ENCODE measurements around the gene CC2D2A.
A peak's percentile ranks its signal among the peaks of the same experiment; 100 is the strongest.
"Not testable (repeated sequence)": the region's sequence is repeated elsewhere in the genome, so short reads cannot be mapped to it uniquely, and the experiment has no call there.

Gene CC2D2A

DNA sequence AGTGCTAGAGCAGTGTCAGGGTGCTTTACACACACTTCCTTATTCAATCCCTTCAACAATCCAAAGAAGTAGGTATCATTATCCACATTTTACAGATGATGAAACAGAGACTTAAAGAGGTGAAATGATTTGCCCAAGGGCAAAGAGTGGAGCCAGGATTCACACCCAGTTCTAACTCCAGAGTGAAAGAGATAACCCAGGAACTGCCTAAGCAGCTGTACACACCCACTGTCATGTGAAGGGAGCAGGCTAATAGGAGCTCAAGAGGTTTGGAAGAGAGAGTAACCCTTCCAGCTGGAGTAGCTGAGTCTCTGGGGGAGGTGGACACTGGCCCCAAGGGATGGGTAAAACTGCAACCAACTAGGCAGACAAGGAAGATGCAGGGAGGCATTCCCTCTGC is 92.9 kb downstream of the CC2D2A start:
- no peak for DNase-seq

GRCh38 chr4:15563871-15564270 is 94.2 kb downstream of the CC2D2A start:
- DNase-seq: no peak

DNA sequence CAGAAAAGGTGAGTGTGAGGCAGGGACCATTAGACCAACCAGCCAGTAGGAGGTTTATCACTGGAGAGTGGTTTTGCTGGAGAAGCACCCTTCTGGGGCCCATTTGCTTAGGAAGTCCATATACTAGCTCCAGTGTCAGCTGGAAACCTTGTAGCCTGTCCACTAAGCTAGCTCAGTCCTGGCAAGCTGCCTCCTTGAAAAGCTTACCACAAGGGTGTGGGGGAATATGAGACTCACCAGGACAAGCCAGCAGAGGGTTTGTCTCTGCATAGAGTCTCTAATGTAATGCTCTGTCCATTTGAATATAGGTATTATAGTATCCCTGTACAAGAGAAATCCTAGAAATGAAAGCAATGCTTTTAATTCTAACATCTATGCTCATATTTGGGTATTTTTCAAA is 99.1 kb downstream of the CC2D2A start:
- no peak for DNase-seq

DNA sequence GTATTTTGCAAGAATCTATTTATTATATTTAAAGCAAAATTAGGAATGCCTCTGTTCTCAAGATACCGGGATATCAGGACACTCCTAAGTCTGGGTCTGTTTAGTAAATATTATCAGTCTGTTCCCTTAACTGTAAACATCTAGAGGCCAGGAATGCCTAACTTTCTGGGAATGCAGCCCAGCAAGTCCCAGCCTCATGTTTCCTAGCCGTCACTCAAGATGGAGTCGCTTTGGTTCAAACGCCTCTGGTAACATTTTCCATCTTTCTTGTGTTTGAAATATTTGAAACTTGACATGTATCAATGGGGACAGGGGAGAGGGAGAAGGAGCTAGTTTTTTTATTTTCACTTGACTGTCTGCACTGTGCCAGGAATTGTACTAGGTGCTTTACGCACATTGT is 100.1 kb downstream of the CC2D2A start:
- DNase-seq: no peak

DNA sequence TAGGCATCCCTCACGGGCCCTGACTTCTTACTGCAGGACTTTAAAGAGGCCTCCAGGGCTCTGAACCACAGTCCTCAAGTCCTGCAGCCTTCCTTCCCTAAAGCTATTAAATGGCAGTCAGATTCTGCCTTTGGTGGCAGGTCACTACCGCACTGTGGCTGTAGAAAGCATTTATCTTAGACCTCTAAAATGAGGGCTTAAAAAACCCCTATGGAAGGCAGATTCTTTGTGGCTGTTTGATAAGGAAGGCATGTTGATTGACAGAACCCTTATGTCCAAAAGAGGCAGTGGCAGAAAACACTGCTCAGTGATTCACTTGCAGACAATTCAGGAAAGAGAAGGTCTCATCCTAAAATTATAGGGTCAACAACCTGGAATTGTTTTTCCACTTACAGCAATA is 106.3 kb downstream of the CC2D2A start:
- DNase-seq: no peak

DNA sequence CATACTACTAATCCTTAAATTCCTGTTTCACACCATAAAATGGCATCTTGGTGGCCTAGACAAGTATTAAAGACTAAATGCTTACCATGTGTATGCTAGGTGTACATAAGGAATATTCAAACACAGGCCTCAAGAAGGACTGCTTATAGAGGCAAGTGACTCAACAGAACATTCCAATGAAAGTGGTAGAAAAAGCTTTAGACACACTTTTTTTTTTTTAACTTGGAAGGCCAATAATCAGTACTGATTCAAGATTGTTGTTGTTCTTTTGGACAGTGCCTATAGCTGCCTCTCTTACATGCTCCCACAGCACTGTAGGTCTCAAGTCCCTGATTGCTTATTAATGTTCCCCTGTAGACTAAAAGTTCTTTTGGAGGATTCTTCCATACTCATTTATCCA is 107.8 kb downstream of the CC2D2A start:
- DNase-seq: no peak

- no peak for DNase-seq
Measured at GRCh38 chr4:15584785-15585184, 115.1 kb downstream of the CC2D2A start.

DNA sequence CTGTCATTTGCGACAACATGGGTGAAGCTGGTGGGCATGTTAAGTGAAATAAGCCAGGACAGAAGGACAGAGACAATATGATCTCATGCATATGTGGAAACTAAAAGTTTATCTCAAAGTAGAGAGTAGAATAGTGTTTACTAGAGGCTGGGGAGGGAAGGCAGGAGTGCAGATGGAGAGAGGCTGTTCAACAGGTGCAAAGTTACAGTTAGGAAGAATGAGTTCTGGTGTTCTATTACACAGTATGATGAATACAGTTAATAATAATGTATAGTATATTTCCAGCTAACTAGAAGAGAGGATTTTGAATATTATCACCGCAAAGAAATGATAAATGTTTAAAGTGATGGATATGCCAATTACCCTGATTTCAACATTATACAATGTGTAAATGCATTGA is 115.6 kb downstream of the CC2D2A start:
- no peak for DNase-seq

GRCh38 chr4:15586066-15586465 is 116.4 kb downstream of the CC2D2A start:
- no peak for DNase-seq

GRCh38 chr4:15587649-15588048 is 118.0 kb downstream of the CC2D2A start:
- no peak for DNase-seq

- no peak for DNase-seq
Measured at GRCh38 chr4:15592799-15593198, 123.1 kb downstream of the CC2D2A start.

GRCh38 chr4:15598644-15599043 is 129.0 kb downstream of the CC2D2A start:
- no peak for DNase-seq

DNA sequence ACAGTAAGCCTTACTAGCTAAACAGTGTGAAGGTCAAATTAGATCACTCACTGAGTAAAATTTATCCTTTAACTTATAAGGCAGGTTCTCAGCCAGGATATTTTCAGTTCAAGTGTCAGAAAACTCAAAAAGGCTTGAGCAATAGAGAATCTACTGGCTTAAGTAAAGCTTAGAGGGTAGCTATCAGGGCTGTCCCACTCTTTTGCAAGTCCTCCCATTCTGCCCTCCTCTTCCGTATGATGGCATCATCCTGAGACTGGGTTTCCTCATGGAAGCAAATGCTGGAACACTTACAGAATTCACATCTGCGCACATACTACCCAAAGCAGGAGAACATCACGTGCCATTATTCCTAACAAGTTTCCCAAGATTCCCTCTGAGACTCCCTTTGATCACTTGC is 130.5 kb downstream of the CC2D2A start:
- DNase-seq: no peak

- DNase-seq: no peak
Measured at GRCh38 chr4:15601862-15602261, 132.2 kb downstream of the CC2D2A start.

- DNase-seq: no peak
Measured at GRCh38 chr4:15605537-15605936, 135.9 kb downstream of the CC2D2A start.

GRCh38 chr4:15610855-15611254 is 141.2 kb downstream of the CC2D2A start:
- no peak for DNase-seq

GRCh38 chr4:15612136-15612535 is 142.5 kb downstream of the CC2D2A start:
- DNase-seq: no peak

DNA sequence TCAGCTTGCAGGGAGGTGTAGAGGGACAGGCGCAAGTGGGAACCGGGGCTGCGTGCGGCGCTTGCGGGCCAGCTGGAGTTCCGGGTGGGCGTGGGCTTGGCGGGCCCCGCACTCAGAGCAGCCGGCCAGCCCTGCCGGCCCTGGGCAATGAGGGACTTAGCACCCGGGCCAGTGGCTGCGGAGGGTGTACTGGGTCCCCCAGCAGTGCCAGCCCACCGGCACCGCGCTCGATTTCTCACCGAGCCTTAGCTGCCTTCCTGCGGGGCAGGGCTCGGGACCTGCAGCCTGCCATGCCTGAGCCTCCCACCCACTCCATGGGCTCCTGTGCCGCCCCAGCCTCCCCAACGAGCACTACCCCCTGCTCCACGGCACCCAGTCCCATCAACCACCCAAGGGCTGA is 145.2 kb downstream of the CC2D2A start:
- not testable (repeated sequence) for DNase-seq

GRCh38 chr4:15617407-15617806 is 147.7 kb downstream of the CC2D2A start:
- not testable (repeated sequence) for DNase-seq

- DNase-seq: no peak
Measured at GRCh38 chr4:15636818-15637217, 167.1 kb downstream of the CC2D2A start.

DNA sequence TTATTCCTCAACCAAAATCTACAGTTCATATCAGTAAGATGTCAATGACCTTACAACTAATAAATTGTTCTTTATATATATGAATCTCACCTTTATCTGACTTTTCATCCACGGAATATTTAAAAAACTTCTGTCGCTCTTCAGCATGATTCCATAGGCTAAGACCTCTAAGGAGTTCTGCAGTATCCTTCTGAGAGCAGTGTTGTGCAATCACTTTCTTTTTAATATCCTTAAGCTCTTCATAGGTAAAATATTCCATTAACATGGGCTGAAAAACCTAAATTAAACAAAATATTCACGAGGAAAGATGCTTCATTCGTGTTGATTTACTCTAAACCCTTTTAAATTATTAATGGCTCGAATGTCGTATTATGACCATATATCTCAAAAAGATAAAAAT is 168.7 kb downstream of the CC2D2A start:
- no peak for DNase-seq

GRCh38 chr4:15648600-15648999 is 178.9 kb downstream of the CC2D2A start:
- DNase-seq: no peak

GRCh38 chr4:15649914-15650545 is 180.3 kb downstream of the CC2D2A start:
- peak; percentile 62 for DNase-seq
